KMS-11 (cell line): ENCODE data around the gene FANCC.

ENCODE experiments used
- H2AFZ ChIP-seq: fragments of 200-600 bp; sonication (generic); 2 replicates; pipeline ENCODE4 v1.6.1; 2016; ENCODE audit warnings: antibody characterized with exemption, mixed run types, low read depth
- H3K27ac ChIP-seq: fragments of 200-600 bp; sonication (generic); 2 replicates; pipeline ENCODE4 v1.6.1; 2016; ENCODE audit warnings: mild to moderate bottlenecking, mixed run types
- H3K27me3 ChIP-seq: fragments of 200-600 bp; sonication (generic); 2 replicates; pipeline ENCODE4 v1.6.1; 2017; ENCODE audit warnings: mild to moderate bottlenecking, low read depth, mixed run types, moderate library complexity; ENCODE audit not compliant: insufficient read depth
- H3K36me3 ChIP-seq: fragments of 200-600 bp; sonication (generic); 2 replicates; pipeline ENCODE4 v1.6.1; 2017; ENCODE audit warnings: mild to moderate bottlenecking, mixed run types; ENCODE audit not compliant: insufficient read depth
- H3K4me1 ChIP-seq: fragments of 200-600 bp; sonication (generic); 2 replicates; pipeline ENCODE4 v1.6.1; 2016; ENCODE audit warnings: mild to moderate bottlenecking, low read depth, mixed run types; ENCODE audit not compliant: poor library complexity, severe bottlenecking
- H3K4me2 ChIP-seq: fragments of 200-600 bp; sonication (generic); 2 replicates; pipeline ENCODE4 v1.7.0; 2016; ENCODE audit warnings: mild to moderate bottlenecking, mixed run types
- H3K4me3 ChIP-seq: fragments of 200-600 bp; sonication (generic); IDR thresholded peaks from 2 replicates; pipeline ENCODE4 v1.6.1; 2017; ENCODE audit warnings: low read depth, low read length, mixed read lengths; ENCODE audit not compliant: insufficient read depth
- H3K79me2 ChIP-seq: fragments of 200-600 bp; sonication (generic); 2 replicates; pipeline ENCODE4 v1.6.1; 2016; ENCODE audit warnings: low read depth, mixed run types; ENCODE audit not compliant: insufficient read depth
- H3K9ac ChIP-seq: fragments of 200-600 bp; sonication (generic); 2 replicates; pipeline ENCODE4 v1.6.1; 2016; ENCODE audit warnings: mild to moderate bottlenecking, mixed run types
- H4K20me1 ChIP-seq: fragments of 200-600 bp; sonication (generic); 2 replicates; pipeline ENCODE4 v1.6.1; 2016; ENCODE audit warnings: mild to moderate bottlenecking, mixed run types; ENCODE audit not compliant: insufficient read depth
- CTCF ChIP-seq: fragments of 200-600 bp; sonication (generic); conservative IDR thresholded peaks from 2 replicates; pipeline ENCODE4 v1.6.1; 2017; ENCODE audit warnings: low read depth, mild to moderate bottlenecking, antibody characterized with exemption, low read length, moderate library complexity, mixed read lengths

Gene FANCC

GRCh38 chr9:95218773-95219172 lies 98.7 kb downstream of the FANCC start:
- H3K9ac ChIP-seq = no peak overlapping the region
- no peak overlapping the region for H2AFZ ChIP-seq
- H4K20me1 ChIP-seq = no peaks in the 10 kb centered on the region
- H3K36me3 ChIP-seq = no peaks in the 10 kb centered on the region
- H3K79me2 ChIP-seq = no peaks in the 10 kb centered on the region
- peaks cover 3% of the 10 kb centered on the region for H3K4me1 ChIP-seq
- no peak overlapping the region for H3K4me2 ChIP-seq
- H3K27ac ChIP-seq = no peak overlapping the region
- H3K4me3 ChIP-seq = no peak overlapping the region
- H3K27me3 ChIP-seq = no peaks in the 10 kb centered on the region
- no peak for TF ChIP-seq CTCF

- no peak overlapping the region for H2AFZ ChIP-seq
- no peaks in the 10 kb centered on the region for H3K79me2 ChIP-seq
- no peak overlapping the region for H3K4me2 ChIP-seq
- no peaks in the 10 kb centered on the region for H3K4me1 ChIP-seq
- H4K20me1 ChIP-seq = no peaks in the 10 kb centered on the region
- H3K9ac ChIP-seq = no peak overlapping the region
- no peaks in the 10 kb centered on the region for H3K36me3 ChIP-seq
- no peaks in the 10 kb centered on the region for H3K27me3 ChIP-seq
- no peak overlapping the region for H3K4me3 ChIP-seq
- H3K27ac ChIP-seq = no peak overlapping the region
- no peak for TF ChIP-seq CTCF
Measured at GRCh38 chr9:95217936-95218335, 99.6 kb downstream of the FANCC start.

- H3K4me3 ChIP-seq = no peak overlapping the region
- H3K27ac ChIP-seq = no peak overlapping the region
- H3K79me2 ChIP-seq = no peaks in the 10 kb centered on the region
- H3K4me2 ChIP-seq = no peak overlapping the region
- H4K20me1 ChIP-seq = no peaks in the 10 kb centered on the region
- no peak for TF ChIP-seq CTCF
- H3K4me1 ChIP-seq = no peaks in the 10 kb centered on the region
- H3K27me3 ChIP-seq = no peaks in the 10 kb centered on the region
- no peak overlapping the region for H3K9ac ChIP-seq
- no peak overlapping the region for H2AFZ ChIP-seq
- no peaks in the 10 kb centered on the region for H3K36me3 ChIP-seq
Measured at GRCh38 chr9:95215336-95215898, 102.1 kb downstream of the FANCC start.

- Histone ChIP-seq H4K20me1 (no peaks in the 10 kb centered on the region), H3K4me1 (no peaks in the 10 kb centered on the region), H2AFZ (no peak overlapping the region), H3K9ac (no peak overlapping the region), H3K27me3 (no peaks in the 10 kb centered on the region), H3K4me2 (no peak overlapping the region), H3K4me3 (no peak overlapping the region), H3K36me3 (no peaks in the 10 kb centered on the region), H3K27ac (no peak overlapping the region), H3K79me2 (no peaks in the 10 kb centered on the region)
- TF ChIP-seq CTCF = no peak
Measured at GRCh38 chr9:95213117-95213516, 104.4 kb downstream of the FANCC start.

- Histone ChIP-seq H2AFZ (no peak overlapping the region), H3K27ac (no peak overlapping the region), H3K4me1 (no peaks in the 10 kb centered on the region), H4K20me1 (no peaks in the 10 kb centered on the region), H3K36me3 (no peaks in the 10 kb centered on the region), H3K4me3 (no peak overlapping the region), H3K9ac (no peak overlapping the region), H3K79me2 (no peaks in the 10 kb centered on the region), H3K27me3 (no peaks in the 10 kb centered on the region), H3K4me2 (no peak overlapping the region)
- TF ChIP-seq CTCF = no peak
Measured at GRCh38 chr9:95211028-95211427, 106.5 kb downstream of the FANCC start.
